ENCODE data around the gene AP3D1.
"Not testable (repeated sequence)": the region's sequence is repeated elsewhere in the genome, so short reads cannot be mapped to it uniquely, and the experiment has no call there.

Gene AP3D1

DNA sequence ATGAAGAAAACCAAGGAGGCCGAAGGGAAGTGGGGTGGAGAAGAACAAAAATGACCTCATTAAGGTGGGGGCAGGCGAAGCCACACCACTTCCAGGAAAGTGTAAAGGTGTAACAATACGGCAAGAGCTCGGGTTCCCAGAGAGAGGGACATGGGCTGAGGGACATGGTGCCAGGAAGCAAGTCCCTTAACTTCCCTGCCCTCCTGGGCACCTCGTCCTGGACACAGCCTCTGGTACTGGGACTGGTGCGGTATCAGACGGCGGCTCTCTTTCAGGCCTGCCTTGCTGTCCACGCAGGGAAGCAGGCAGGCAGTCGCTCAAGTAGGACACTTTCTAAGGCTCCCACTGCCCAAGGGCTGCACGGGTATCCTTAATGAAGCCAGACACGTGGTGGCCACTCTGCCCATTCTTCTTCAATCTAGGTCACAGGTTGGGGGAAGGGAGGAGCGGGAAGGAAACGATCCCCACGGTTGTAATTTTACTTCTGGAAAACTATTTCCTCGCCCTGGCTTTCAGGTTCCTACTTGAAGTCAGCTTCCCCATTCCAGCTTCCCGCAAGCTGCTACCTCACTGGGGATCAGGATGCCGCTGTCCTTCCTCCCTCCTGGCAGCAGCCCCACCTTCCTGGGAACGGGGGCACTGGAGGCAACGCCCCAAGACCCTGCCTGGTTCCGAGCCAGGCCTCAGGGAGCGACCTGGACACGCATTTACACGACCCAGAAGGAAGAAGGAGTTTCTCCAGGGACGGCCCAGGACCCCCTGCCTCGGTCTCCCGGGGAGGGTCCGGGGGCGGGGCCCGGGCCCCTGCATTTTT, 1.2 kb downstream of the AP3D1 start:
- no peak for DNase-seq

DNA sequence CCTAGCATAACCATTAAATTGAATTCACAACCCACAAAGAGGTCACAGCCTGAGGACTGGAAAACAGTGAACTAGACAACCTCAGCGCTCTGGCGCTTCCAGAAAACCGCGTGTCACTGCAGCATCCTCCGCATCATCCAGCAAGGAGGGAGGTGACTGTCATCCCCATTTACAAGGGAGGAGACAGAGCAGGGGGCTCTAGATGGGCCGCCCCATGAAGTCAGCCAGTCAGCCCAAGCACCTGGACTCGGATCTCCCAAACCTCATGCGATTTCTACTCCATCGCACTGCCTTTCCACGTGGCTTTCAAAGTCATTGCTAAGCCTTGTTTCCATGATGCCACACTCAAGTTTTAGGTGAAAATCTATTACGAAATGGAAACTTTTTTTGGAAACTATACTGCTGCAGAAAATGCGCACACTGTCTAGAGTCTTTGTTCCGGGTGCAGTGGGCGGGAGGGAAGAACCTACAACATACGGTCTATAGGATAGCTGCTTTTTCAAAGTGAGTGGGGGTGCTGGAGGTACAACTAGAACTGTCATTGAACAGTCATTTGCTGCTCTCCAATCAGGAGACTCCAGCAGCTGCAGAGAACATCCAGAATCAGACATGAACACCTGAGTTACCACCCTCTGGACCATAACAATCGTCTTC, 2.8 kb downstream of the AP3D1 start:
- no peak for DNase-seq

DNA sequence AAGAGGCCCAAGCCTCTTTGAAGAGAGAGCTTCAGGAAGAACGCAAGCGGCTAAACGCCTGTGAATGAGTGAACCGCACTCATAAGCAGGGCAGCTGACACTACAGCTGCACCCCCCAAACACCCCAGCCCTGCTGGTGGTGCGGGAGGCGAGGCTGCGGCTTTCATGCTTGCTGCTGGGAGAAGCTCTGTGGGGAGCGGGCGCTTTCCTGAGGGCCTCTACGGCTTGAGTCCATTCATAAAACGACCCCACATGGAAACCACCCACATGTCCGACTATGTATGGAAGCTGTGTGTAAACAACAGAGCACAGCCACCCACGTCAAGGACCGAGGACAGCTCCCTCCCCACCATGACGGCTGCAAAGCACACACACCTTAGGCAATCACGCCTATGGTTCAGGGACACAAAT, 5.5 kb downstream of the AP3D1 start:
- no peak for DNase-seq

DNA sequence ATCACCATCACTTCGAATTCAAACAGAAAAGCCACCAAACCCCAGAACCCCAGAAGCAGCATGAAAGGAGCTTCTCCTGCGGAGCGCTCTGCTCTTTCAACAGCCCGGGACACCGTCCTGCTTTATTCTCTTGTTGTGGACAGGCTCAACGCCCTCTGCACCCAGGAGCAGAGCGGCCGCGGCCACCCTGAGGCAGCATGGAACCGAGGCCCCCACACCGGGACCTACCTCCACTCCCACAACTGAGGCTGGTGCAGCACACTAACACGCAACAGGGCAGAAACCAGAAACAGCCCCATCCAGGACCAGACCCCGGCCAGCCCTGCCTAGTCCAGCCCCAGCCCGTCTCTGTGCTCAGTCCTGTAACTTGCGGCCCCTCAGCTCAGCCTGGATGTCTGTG, 7.2 kb downstream of the AP3D1 start:
- no peak for DNase-seq

DNA sequence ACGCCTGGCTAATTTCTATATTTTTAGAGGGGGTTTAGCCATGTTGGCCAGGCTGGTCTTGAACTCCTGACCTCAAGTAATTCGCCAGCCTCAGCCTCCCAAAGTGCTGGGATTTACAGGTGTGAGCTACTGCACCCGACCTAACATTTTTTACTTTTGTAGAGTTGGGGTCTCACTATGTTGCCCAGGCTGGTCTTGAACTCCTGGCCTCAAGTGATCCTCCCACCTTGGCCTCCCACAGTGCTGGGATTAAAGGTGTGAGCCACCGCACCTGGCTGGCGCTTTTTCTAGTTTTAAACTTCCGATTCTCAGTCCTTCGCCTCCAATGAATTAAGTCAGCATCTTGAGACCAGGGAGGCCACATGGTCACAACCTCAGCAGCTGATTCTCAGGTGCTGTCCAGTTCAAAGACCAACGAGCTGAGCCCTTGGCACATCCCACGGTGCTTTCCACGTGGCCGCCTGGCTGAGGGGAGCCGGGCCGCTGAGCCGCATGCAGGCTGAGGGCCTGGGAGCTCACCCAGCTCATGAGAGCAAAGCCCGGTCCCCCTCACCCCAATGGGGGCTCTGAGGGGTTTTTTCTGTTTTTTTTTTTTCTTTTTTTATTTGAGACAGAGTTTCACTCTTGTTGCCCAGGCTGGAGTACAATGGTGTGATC, 9.1 kb downstream of the AP3D1 start:
- DNase-seq, result no peak

DNA sequence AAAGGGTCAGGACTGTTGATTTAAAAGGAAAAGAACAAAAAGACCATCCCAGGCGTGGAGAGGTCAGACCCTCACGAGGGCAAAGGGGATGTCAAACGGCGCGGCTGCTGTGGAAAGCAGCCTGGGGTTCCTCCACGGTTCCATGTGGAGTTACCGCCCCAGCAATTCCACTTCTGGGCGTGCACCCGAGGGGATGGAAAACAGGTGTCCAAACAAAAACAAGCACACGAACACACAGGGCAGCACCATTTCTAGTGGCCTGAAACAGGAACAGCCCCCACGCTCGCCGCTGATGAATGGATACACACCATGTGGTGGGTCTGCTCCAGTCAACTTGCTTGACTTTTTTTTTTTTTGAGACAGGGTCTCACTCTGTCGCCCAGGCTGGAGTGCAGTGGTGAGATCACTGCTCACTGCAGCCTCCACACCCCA, 11.2 kb downstream of the AP3D1 start:
- no peak for DNase-seq

DNA sequence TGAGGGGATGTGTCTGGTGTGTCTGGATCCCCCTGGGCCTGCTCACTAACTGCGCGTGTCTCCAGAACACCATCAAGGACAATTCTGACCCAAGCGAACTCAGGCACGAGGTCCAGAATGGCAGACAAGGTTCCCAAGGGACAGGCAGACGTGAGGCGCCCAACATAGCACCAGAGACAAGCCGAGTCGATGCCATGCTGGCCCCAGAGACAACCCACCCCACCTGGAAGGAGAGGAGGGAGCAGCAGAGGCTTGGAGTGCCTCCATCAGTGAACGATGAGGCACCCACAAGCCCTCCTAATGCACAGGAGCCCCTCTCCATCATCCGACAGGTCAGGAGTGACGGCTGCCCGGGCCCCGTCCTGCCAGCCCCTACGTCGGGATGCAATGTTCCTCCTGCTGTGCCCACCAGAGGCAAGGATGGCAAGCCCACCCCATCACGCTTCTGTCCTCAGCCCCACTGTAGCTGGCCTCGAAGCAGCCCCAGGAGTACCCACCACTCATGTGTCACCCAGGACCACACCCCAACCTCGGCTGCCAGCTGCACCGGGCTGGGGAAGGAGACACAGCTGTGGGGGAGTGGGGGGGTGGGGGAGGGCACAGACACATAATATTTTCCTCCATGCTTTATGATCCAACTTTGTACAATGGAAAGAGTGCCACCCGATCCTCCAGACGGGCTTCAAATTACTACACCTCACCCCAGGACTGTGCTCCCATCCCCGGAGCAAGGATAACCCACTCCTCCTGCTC, 11.8 kb downstream of the AP3D1 start:
- no peak for DNase-seq

DNA sequence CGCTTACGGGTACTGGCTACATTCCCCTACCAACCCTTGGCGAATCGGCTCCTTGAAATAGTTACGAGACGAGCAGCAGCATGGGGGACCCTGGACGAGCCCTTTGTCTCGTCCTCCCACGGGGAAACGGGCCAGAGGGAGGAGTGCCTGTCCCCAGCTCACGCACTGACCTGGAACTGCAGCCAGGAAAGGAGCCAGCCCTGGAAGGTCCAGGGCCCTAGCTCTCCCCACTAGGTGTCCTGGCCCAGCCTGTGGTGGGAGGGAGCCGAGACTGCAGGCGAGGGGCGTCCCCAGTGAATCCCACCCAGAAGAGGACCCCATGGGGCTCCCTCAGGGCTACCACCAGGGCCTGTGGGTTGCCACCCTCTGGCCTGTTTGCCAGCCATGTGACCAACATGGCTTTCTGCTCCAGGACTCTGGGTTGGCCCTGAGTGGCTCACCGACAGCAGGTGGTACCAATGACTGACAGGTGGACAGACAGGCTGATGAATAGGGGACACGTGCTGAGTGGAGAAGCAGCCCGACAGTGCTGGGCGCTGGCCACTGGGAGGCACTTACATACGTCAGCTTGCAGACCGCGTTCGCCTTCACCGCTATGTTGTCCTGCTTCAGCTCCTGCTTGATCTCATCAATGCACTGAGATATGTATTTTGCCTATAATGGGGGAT, 13.2 kb downstream of the AP3D1 start:
- DNase-seq, result no peak

DNA sequence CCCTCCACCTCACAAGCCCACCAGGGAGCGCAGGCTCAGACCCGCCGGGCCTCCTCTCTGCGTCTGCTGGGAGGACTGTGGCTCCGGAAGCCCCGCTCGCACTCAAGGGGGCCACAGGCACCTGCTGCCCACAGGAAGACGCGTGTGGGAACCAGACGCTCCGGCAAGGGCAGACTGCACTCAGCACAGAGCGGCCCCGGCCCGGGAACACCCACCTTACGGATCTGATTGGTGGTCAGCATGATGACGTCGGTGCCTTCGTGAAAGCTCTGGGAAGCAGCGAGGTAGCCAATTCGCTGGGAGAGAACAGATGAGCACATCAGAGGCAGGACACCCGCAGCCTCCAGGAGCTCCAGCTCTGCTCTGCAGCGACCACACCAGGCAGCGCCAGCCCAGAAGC, 14.6 kb downstream of the AP3D1 start:
- DNase-seq, result no peak

DNA sequence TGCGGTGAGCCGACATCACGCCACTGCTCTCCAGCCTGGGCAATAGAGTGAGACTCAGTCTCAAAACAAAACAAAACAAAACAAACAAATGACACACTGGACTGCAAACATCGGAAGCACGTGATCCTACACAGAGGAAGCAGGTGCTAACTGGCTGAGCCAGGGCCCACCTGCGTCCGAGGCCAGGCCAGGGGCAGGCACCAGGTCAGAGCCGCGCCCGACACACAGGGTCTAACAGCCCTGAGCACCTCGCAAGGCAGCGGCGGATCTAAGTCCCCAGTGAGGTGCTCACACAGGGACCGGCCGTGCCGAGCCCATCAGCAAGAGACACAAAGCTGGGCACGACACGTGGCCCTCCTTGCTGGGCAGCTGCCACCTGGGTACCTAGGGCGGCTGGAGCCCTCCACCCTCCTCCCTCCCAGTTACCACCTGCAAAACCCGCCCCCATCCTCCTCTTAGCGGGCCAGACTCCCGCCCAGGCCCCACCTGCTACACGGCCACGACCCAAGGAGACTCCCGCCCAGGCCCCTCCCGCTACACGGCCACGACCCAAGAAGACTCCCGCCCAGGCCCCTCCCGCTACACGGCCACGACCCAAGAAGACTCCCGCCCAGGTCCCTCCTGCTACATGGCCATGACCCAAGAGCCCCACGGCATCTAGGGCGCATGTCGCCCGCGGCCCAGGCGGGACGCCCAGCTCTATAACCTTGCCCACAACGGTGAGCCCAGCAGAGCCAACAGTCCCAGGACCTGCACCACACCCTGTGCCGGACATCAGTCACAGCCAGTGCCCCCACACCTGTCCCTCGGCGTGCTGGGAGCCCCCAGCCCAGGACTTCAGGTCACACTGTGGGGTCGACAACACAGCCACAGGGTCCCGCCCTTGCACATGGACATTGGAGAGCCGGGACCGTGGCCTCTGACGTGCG, 15.6 kb downstream of the AP3D1 start:
- no peak for DNase-seq

DNA sequence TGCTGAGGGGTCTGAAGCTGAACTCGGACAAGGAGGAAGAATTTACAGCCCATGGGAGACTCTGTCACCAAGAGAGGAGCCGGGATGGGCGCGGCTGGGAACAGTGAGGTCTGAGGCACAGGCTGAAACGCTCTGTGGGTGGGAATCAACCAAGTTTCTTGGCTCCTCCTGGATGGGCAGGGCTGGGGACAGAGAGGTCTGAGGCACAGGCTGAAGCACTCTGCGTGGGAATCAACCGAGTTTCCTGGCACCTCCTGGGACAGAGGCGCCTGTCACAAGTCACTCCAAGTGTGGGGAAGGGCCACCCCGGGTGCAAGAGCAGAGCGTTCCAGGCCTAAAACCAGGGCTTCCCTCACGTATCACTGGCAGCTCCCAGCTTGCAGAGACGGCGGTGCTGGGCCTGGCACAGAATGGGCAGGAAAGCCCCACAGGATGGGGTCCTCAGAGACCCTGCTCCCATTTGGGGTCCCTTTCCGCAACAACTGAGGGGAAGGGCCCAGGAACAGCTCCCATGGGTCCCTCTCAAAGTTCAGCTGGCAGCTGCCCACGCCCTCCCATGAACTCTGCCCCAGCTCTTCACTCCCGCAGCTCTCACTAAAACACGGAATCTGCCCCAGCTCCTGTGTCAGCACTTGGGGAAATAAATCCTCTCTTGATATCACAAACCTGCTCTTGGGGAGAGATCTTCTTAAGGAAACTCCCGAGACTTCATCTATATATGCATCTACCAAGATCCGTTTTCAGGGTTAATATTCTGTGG, 18.5 kb downstream of the AP3D1 start:
- no peak for DNase-seq

DNA sequence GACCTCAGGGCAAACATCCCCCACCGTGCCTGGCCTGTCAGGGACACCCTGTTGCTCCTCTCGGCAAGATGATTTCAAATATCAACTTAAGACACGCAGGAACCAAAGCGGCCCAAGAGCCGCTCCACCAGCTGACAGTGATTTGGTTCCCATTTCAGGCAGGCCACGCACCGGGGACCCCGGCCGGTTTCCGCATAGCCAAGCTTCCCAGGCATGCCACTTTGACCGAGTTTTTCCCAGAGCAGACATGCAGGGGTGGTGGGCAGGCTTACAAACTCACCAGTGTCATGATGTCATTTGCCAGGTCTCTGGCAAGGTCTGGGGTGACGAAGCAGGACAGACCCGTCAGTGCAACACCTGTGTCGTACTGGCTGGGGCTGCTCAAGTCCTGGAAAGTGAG, 19.2 kb downstream of the AP3D1 start:
- DNase-seq, result no peak

DNA sequence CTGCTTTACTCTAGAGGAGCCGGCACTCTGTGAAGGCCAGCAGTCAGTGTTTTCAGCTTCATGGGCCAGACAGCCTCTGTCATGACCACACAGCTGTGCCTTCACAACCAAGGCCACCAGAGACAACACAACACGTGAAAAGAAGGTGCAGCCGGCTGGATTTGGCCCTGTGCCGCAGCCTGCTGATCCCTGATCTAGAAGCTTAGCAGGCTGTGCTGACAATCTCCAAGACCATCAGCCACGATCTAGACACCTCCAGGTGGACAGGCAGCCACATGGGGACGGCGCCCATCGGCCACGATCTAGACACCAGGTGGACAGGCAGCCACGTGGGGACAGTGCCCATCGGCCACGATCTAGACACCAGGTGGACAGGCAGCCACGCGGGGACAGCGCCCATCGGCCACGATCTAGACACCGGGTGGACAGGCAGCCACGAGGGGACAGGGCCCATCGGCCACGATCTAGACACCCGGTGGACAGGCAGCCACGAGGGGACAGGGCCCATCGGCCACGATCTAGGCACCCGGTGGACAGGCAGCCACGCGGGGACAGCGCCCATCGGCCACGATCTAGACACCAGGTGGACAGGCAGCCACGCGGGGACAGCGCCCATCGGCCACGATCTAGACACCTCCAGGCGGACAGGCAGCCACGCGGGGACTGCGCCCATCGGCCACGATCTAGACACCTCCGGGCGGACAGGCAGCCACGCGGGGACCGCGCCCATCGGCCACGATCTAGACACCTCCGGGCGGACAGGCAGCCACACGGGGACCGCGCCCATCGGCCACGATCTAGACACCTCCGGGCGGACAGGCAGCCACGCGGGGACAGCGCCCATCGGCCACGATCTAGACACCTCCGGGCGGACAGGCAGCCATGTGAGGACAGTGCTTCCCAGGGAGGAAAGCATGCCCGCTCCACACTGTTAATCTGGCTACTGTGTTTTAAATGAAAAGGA, 20.1 kb downstream of the AP3D1 start:
- DNase-seq, result not testable (repeated sequence)

DNA sequence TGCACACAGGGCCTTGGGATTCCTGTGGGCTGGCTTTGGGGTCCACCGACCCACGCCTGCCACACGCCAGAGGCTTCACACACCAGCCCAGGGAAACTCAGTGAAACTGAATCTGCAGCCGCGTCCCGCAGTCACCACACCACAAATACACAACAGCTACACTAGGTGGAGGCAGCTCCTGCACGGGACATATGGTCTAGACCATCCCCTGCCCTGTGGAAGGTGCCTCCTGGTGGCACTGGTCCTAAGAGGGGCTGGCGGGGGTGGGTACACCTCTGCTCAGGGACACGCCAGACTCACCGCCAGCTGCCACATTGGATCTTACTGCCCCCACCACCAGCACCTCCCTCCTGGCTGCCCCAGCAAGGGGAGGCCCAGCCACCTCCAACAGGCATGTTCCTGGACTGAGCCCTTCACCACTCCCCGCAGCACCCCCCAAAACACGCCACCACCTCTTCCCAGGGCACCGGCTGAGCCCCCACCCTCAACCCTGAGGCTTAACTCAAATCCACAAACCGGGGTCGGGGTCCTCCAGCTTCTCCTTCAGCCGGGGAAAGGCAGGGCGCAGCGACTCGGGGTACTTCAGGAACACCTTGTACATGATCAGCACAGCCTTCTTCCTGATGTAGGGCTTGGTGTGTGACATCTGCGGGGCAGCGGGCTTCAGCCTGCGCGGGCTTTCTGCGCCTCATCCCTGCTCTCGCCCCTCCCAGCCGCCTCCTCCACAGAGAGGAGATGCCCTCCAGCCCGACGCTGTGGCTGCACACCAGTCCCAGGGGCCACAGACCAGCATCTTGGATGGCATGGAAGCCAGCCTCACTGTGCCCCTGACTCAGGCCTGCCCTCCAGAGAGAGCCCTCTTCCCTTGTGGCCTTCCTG, 21.2 kb downstream of the AP3D1 start:
- DNase-seq, result no peak

DNA sequence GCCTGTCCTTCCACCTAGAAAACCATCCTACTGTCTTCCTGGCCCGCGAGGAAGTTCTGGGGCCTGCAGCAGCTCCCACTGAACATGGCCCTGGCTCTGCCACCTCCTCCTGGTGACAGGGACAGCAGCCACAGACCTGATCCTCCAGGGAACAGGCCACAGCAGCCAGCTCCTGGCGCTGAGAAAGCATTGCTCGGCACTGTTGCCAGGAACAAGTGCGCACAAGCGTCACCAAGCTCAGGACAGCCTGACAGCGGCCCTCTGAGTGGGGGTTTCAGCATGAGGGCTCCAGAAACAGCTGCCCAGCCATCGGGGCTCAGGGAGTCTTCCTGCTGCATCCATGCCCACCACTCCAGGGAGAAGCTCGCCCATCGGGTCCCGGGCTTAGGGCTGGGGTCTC, 21.9 kb downstream of the AP3D1 start:
- DNase-seq, result no peak

DNA sequence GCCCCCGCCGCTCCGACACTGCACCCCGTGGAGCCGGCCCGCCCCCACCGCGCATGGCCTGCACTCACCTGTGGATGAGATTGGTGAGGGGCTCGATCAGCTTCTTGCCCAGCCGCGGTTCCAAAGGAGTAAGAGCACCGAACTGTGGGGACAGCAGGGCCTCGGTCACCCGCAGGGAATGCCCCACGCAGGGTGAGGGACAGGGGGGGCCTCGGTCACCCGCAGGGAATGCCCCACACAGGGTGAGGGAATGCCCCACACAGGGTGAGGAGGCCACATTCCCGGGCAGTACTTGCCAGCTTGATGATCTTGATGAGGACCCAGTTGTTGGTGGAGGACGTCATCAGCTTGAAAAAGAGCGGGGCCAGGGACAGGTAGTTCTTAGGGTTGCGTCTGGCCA, 22.3 kb downstream of the AP3D1 start:
- DNase-seq, result no peak

DNA sequence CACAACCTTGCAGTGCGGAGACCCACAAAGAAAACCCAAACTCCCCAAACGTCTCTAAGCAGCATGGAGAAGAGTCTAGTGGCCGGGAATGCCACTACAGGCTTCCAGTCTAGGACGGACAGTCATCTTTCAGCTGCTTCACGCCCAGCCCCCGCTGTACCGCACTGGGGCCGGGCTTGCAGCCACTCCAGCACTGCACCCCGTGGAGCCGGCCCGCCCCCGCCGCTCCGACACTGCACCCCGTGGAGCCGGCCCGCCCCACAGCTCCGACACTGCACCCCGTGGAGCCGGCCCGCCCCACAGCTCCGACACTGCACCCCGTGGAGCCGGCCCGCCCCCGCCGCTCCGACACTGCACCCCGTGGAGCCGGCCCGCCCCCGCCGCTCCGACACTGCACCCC, 23.1 kb downstream of the AP3D1 start:
- not testable (repeated sequence) for DNase-seq

DNA sequence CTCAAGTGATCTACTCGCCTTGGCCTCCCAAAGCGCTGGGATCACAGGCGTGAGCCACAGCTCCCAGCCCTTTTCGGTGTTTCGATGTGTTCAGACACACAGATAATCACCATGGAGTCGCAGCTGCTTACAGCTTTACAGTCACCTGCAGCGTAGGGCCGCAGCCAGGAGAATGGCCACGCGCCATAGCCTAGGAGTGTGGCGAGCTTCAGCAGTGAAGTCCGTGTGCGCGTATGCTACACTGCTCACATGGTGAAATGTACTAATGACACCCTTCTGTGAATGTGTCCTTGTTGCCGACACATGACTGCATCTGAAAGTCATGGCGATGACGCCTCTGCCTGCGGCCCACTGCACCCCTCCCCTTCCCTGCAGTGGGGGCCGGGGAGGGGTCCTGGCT, 23.6 kb downstream of the AP3D1 start:
- no peak for DNase-seq

All from activated CD8-positive, alpha-beta memory T cell treated with anti-CD3 and anti-CD28 coated beads for 24 hours (primary cell).